Right lobe of liver (tissue), 6 donors: Measurements from ENCODE around the gene TMEM151A. TPM values are rescaled to one million over a fixed set of nuclear protein-coding genes. Genes with fewer than 3 reads are reported as not detected.
A peak's percentile ranks its signal among the peaks of the same experiment; 100 is the strongest.

Source experiments
- ATAC-seq, 4 donors: fragments of 200-7000 bp; cut with Tn5 transposase; one replicate each; pipeline ENCODE4 v1.9.1; 2020; ENCODE audit warnings: mild to moderate bottlenecking in 4 of 4, moderate library complexity in 4 of 4
- DNase-seq, 3 donors: peaks; one replicate each; pipeline ENCODE4 v3.0.0-alpha.2; 2020
- H3K27ac ChIP-seq, 3 donors: fragments of 200-600 bp; one replicate each; pipeline ENCODE4 v1.8.0; 2022
- H3K27me3 ChIP-seq, 2 donors: fragments of 200-600 bp; one replicate each; pipeline ENCODE4 v1.8.0; 2022
- H3K36me3 ChIP-seq, 4 donors: fragments of 200-600 bp; sonication (generic) in 1 of 4; one replicate each; pipeline versions ENCODE4 v1.5.1 to v1.8.0; 2017 to 2022; ENCODE audit warnings: control low read depth in 1 of 4
- H3K4me1 ChIP-seq, 4 donors: fragments of 200-600 bp; sonication (generic) in 1 of 4; one replicate each; pipeline versions ENCODE4 v1.5.1 to v1.8.0; 2017 to 2022; ENCODE audit warnings: control low read depth in 1 of 4
- H3K4me3 ChIP-seq, 3 donors: fragments of 200-600 bp; one replicate each; pipeline ENCODE4 v1.8.0; 2022
- H3K9me3 ChIP-seq, 4 donors: fragments of 200-600 bp; sonication (generic) in 1 of 4; one replicate each; pipeline versions ENCODE4 v1.5.1 to v1.8.0; 2017 to 2022; ENCODE audit warnings: control low read depth in 1 of 4
- CTCF ChIP-seq, 4 donors: fragments of 200-600 bp in 3 of 4; fragments of 450-650 bp in 1 of 4; IDR thresholded peaks; one replicate each; pipeline versions ENCODE4 v1.5.1 to v1.8.0; 2016 to 2022; ENCODE audit warnings: antibody characterized with exemption in 4 of 4, mild to moderate bottlenecking in 2 of 4
- POLR2A ChIP-seq: fragments of 450-650 bp; IDR thresholded peaks from one replicate; pipeline ENCODE4 v1.6.1; 2017; ENCODE audit warnings: antibody characterized with exemption, mild to moderate bottlenecking
- WGBS: methylation state at CpG from one replicate; pipeline ENCODE4 v1.1.6; 2018; ENCODE audit warnings: low coverage, low lambda C conversion rate; ENCODE audit not compliant: insufficient coverage; ENCODE audit errors: missing lambda C conversion rate; 5-methylcytosine and 5-hydroxymethylcytosine counted together
- intact Hi-C, 2 donors: fragments of 100-400 bp; cut with DNase I; formaldehyde crosslinking; loops; one replicate each; pipeline versions ENCODE4 v1.11.2 to v1.14.1; 2022
- total RNA-seq, 6 experiments: library from RNA; depleted of rRNA in 2 of 6; stranded (reverse); fragments of >200 nt in 2 of 6; fragmentation: NEBNext Ultra II Directional in 3 of 6; extraction: Animal tissue kit (Norgen Biotek cat#: 25700) in 3 of 6; gene quantifications; one replicate each; pipeline versions ENCODE4 v1.1.0 to v1.2.4, GENCODE V29; 2016 to 2023
- donor health status: DM: no; HTN: yes; CAD: no.
- donor health status: DM: no; HTN: no; CAD: no.
- donor health status: DM: no; HTN: no; CAD: no.
- donor health status: DM: no; HTN: yes; CAD: no.
- donor health status: DM: no; HTN: yes; CAD: no.

The TMEM151A gene
- total RNA-seq, 6 experiments from 2014 or later: 0.13 to 0.86 (median 0.45) TPM; not detected in 2

- H3K4me3 ChIP-seq: no peak overlapping the region
- H3K9me3 ChIP-seq: no peaks in the 10 kb centered on the region
- H3K27ac ChIP-seq: no peak overlapping the region
- intact Hi-C loops: no loop called here
- no peak for ATAC-seq
- peaks cover 0 to 8% (median 0%) of the 10 kb centered on the region in 4 donors for H3K4me1 ChIP-seq
- no peak for TF ChIP-seq CTCF (IDR thresholded peaks at IDR 0.05)
- no peak for TF ChIP-seq POLR2A
- 78% methylated on average over 3 of the region's 3 CpGs for WGBS
- no peaks in the 10 kb centered on the region for H3K27me3 ChIP-seq
- H3K36me3 ChIP-seq: no peaks in the 10 kb centered on the region
- DNase-seq: no peak
Observed at GRCh38 chr11:66329165-66329673, 37.5 kb downstream of the TMEM151A start.

DNA sequence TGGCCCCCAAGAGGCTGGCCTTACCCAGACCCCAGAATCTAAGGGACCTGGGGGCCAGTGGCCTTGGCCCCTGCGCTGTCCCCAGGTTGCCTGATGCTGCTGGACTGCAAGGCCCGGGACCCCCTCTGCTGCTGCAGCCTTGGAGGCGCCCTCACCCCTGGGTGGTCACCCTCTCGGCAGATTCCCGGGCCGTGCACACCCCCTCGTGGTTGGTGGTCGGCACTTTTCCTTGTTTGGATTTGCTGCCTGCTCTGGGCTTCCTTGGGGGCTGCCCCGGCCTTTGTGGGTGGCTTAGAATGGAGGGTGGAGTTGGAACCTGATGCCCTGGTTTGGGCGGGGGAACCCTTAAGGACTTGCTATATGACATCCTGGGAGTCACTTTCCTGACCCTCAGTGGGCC, 39.2 kb downstream of the TMEM151A start:
- TF ChIP-seq POLR2A (no peak), CTCF (IDR thresholded peaks at IDR 0.05) (no peak)
- Histone ChIP-seq H3K4me1 (peaks cover 0 to 10% (median 0%) of the 10 kb centered on the region in 4 donors), H3K27ac (no peak overlapping the region), H3K36me3 (no peaks in the 10 kb centered on the region), H3K27me3 (no peaks in the 10 kb centered on the region), H3K9me3 (no peaks in the 10 kb centered on the region), H3K4me3 (no peak overlapping the region)
- intact Hi-C loops: no loop called here
- DNase-seq (no peak), ATAC-seq (no peak)
- WGBS: 32% methylated on average over 3 of the region's 10 CpGs

DNA sequence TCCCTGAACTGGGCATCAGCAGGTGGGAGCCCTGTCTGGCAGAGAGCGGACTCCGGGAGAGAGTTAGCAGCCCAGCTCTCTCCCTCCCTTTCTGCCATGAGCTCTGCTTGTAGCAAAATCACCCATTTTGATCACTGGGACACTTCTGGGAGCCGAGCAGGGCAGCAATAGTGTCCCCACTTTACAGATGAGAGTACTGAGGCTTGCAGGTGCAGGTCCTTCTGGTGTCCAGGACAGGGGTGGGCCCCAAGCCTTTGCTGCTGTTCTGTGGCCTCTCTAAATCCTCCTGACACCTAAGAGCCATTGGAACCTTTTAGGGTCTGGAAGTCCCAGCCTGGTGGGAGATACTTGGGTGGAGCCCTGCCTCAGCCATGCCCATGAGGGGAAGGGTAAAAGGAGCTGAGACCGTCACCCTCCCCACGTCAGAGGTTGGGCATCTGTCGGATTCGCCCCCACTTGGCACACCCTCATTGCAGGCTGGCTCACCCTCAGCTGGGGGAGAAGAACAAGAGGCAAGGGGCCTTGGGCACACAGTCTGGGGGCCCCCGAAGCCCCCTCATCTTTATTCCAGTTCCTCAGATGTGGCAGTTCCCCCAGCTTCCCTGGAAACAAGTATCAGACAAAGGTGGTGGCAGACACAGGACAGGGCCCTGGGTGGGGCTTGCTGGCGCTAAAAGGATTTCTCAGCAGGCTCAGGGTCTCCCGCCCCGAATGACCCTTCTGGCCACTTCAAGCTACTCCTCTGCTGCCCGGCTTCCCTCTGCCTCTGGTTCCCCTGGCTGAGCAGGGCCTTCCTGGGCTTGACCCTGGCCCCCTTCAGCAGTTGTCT, 40.1 kb downstream of the TMEM151A start:
- DNase-seq: peak in 1 of 3 donors; percentile 37
- intact Hi-C loops: no loop called here
- H3K36me3 ChIP-seq: no peaks in the 10 kb centered on the region
- peaks cover 0 to 17% (median 2%) of the 10 kb centered on the region in 4 donors for H3K4me1 ChIP-seq
- TF ChIP-seq POLR2A: no peak
- TF ChIP-seq CTCF (IDR thresholded peaks at IDR 0.05): no peak
- H3K4me3 ChIP-seq: no peak overlapping the region
- WGBS: 85% methylated on average over 2 of the region's 12 CpGs
- no peak overlapping the region for H3K27ac ChIP-seq
- no peaks in the 10 kb centered on the region for H3K27me3 ChIP-seq
- no peaks in the 10 kb centered on the region for H3K9me3 ChIP-seq
- no peak for ATAC-seq

DNA sequence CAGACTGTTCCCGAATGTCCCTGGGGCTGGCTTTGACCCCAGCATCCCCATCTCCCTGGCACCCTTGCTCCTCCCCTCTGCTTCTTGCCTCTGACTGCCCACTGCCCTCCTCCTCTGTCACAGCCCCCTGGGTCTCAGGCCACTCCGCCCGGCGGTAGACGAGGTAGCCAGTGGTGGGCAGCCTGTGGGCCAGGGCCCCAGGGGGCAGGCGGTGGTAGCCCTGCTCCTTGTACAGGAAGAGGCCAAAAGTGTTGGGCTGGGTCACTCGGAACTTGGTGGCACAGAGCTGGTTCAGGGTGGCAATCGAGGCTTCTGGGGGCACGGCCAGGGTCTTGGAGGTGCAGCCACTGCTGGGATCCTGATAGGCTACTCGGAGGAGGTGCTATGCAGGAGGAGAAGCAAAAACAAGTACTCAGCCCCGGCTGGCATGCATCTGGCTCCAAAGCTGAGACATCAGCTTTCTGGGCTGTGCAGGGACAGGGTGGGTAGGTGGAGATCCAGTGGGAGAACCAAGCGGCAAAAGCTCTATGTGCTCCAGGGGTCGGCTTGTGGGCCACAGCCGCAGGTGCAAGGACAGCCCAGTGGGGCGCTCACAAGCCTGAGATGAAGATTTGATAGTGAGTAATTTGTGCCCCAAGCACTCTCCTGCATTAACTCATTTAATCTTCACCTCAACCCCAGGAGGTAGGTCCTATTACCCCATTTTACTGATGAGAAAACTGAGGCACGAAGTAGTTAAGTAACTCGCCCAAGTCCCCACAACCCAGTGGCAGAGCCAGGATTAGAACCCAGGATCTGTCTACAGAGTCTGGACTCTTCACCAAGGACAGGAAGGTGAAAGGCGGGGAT, 40.9 kb downstream of the TMEM151A start:
- peak in 1 of 3 donors; percentile 46 for DNase-seq
- H3K4me1 ChIP-seq: peaks cover 0 to 17% (median 2%) of the 10 kb centered on the region in 4 donors
- H3K36me3 ChIP-seq: no peaks in the 10 kb centered on the region
- WGBS: 69% methylated on average over 13 of the region's 18 CpGs
- intact Hi-C loops: no loop called here
- no peak overlapping the region for H3K27ac ChIP-seq
- H3K27me3 ChIP-seq: no peaks in the 10 kb centered on the region
- no peak for ATAC-seq
- TF ChIP-seq POLR2A (no peak), CTCF (IDR thresholded peaks at IDR 0.05) (no peak)
- no peaks in the 10 kb centered on the region for H3K9me3 ChIP-seq
- H3K4me3 ChIP-seq: no peak overlapping the region
